ENCODE data around the gene KIF5C.

Gene KIF5C

GRCh38 chr2:148888003-148888501 is 13.0 kb downstream of the KIF5C start:
- peak; percentile 20 for DNase-seq (ENCODE audit: low spot score)

DNA sequence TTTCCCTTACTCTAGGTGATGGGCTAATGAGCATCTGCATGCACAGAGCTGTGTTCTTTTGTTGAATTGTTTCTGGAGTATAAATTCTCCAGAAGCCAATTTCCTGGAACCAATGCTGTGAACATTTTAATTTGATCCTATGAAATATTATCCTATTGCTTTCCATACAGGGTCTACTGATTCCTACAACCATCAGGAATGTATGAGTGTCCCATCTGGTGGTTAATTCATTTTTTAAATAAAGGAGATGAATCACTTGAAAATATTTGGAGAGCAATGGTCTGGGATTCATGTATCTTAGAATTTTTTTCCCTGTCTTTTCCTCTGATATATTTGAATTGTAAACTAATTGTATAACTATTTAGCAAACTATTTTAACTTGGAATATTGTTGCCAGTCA is 14.0 kb downstream of the KIF5C start:
- DNase-seq (ENCODE audit: low spot score): no peak

GRCh38 chr2:148893906-148894305 is 18.9 kb downstream of the KIF5C start:
- no peak for DNase-seq (ENCODE audit: low spot score)

DNA sequence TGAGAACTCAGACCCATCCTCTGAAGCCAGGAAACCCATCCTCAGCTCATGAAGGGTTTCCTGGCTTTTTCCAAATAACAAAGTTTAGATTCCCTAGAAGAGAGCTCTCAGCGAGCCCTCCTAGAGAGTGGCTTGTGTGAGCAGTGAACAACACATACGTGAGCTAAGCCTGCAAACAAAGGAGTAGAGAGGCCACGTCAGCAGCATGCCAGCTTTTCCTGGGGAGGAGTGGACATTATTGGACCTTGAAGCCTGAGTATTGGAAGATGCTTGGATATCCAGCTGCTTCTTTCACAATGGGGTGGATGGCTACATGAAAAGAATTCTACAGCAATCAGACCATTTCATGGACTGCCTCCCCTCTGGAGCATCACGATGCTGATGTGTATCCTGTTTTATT is 21.1 kb downstream of the KIF5C start:
- no peak for DNase-seq (ENCODE audit: low spot score)

DNA sequence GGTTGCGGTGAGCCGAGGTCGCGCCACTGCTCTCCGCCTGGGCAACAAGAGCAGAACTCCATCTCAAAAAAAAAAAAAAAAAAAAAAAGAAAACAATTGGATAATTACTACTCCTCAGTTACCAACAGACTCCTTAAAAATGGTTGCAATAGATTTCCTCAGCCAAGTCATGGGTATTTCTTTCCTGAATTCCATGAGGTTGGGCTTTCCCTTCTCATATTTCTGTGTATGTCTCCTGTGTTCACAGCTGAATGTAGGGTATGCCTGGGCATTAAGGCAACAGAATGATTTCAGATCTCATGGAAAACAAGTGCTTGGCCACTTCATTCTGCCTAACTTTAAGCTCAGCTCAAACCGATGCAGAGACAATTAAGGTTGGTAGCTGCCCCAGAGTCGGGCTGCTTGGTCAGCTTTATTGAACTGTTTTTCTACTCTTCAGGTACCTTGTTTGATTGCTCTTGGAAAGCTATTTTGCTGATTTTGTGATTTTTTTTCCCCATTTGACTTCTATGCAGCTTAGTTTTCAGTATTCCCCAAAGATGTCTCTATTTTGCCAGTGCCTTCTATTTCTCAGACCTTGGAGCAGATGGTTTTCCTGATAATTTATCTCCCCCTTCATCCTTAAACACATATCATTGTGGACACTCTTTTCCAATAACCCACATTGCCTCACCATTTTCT is 24.8 kb downstream of the KIF5C start:
- no peak for DNase-seq (ENCODE audit: low spot score)

DNA sequence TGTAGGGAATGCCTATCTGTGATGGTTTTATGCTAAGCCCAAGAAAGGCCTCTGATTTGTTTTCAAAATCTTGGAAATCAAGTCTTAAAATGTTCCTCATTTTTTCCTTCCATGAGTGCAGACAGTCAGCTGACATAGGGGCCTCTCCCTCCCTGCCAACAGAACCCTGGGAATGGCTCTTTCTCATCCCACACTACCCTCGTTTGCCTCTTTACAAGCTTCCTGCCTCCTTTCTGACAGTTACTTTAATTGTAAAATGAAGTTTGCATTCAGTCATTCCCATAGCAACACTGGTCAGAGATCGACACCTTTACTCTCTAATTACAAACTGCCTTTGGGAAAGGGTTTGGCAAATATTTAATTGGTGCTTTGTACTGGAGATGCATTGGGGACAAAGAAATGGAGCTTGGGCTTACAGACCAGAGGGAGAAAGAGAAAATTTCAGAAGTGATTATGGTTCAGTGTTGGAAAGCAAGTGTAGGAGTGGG is 25.4 kb downstream of the KIF5C start:
- DNase-seq (ENCODE audit: low spot score): no peak

DNA sequence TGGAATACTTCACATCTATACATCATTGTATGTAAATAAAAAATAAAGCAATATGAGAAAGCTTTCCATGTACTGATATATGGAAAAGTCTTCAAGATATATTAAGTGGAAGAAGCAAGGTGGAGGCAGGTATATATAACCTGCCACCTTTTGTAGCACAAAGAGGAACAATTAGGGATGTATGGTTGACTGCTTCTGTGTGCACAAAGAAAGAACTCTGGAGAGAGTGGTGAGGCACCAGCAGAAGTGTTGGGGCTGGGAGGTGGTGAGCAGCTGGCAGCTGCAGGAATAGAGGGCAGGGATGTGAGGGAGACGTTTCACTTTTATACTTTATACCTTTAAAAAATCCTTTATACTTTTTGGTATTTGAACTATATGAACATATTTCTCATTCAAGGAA is 26.1 kb downstream of the KIF5C start:
- no peak for DNase-seq (ENCODE audit: low spot score)

- DNase-seq (ENCODE audit: low spot score): no peak
Observed at GRCh38 chr2:148902798-148903197, 27.8 kb downstream of the KIF5C start.

DNA sequence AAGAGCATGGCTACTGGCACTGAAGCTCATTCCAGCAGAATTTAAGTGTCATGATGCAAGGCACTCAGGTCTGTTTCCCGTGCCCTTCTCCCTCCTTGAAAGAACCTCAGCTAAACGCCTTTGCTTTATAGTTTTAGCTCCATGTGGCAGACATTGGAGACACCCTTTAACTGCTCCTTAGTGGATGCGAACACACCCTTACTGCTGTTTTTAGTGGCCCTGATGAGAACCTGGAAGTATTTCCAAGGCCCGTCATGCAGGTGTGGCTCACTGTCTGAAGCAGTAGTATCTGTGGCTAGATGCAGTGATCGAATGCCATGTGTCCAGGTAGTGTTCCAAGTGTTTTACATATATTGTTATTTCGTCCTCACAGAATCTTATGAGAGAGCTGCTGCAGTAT is 28.3 kb downstream of the KIF5C start:
- DNase-seq (ENCODE audit: low spot score): no peak

GRCh38 chr2:148903979-148904378 is 29.0 kb downstream of the KIF5C start:
- DNase-seq (ENCODE audit: low spot score): no peak

DNA sequence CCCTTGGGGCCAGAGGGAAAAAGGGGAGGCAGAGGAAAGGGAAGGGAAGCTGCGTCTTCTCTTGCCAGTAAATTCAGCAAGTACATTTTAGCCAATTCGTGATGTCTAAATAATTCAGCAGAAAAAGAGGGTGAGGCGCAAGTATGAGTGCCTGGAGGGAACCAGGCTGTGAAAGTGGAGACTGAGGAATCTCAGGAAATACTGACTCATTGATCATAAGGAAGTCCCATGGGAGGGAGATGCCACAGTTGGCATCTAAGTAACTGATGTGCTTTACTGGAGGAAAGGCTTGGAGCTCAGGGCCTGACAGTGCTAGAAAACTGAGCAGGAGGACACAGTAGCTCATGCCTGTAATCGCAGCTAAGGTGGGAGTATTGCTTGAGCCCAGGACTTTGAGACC is 31.1 kb downstream of the KIF5C start:
- no peak for DNase-seq (ENCODE audit: low spot score)

- DNase-seq (ENCODE audit: low spot score): no peak
Observed at GRCh38 chr2:148907085-148907785, 32.2 kb downstream of the KIF5C start.

DNA sequence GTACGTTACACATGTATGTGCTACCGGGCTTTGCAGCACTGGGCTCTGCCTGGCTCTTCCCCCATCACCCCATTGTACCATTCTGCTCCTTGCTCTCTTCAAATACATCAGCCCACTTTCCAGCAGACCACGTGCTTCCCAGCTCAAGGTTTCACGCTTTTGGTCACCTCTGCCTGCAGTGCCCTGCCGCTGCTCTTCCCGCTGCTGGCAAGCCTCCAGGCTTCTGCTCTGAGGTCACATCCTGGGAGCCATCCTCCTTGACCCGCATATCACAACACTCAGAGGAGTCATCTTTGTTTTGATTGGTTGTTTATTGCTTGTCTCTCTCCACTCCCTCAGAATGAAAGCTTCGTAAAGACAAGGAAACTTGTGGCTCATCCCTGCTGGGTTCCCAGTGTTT is 34.1 kb downstream of the KIF5C start:
- DNase-seq (ENCODE audit: low spot score): no peak

- no peak for DNase-seq (ENCODE audit: low spot score)
Observed at GRCh38 chr2:148913061-148913460, 38.0 kb downstream of the KIF5C start.

- DNase-seq (ENCODE audit: low spot score): no peak
Observed at GRCh38 chr2:148913492-148913891, 38.5 kb downstream of the KIF5C start.

DNA sequence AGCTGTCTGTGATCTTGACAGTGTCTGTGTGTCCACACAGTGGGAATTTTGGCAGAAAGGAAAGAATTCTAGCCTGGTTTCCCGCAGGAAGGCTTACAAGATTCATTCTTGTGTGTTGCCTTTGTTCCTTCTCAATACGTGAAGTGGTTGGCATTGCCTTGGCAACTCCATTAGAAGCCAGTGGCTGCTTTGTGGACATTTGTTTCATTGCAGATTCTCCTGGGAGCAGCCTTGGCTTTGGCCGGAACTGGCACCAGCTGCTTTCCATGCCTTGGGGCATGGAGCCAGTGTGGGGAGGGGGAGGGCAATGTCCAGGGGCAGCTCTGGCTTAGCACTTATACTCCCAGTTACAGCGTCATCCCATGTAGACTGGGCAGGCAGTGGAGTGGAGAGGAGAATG is 39.4 kb downstream of the KIF5C start:
- no peak for DNase-seq (ENCODE audit: low spot score)

- no peak for DNase-seq (ENCODE audit: low spot score)
Observed at GRCh38 chr2:148917431-148917830, 42.4 kb downstream of the KIF5C start.

- DNase-seq (ENCODE audit: low spot score): no peak
Observed at GRCh38 chr2:148918554-148918953, 43.5 kb downstream of the KIF5C start.

DNA sequence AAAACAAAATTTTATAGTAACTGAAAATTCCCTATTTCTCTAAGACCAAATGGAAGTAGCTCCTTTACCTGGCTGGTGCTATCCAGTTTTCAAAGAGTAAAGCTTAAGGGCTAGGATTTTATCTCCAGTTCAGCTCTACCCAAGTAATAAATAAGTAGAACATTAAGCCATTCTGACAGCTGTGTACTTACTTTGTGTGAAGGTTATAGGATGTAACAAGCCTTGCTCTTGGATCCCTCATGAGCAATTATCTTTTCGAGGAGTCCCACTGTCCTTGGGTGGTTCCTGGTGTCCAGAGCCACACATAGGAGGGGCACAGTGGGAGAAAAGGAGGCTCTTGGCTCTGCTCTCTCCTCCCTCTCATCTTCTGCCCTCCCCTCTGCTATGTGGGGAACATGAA is 45.5 kb downstream of the KIF5C start:
- DNase-seq (ENCODE audit: low spot score): no peak

DNA sequence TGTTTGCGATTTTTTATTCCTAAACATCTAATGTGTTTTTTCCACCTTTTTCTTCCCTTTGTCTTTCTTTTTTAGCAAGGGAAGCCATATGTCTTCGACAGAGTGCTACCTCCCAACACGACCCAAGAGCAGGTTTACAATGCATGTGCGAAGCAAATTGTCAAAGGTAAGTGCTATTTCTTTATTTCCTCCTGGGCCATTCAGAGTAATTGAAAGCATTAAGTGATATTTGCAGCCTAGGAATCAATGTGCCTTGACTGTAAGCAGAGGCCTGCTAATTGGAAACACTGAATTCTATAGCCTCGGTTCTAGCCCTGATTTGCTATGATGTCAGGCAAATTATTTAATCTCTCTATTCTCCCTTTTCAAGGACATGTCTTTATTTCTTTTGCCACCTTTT is 47.0 kb downstream of the KIF5C start:
- DNase-seq (ENCODE audit: low spot score): no peak

GRCh38 chr2:148922776-148923475 is 47.9 kb downstream of the KIF5C start:
- DNase-seq (ENCODE audit: low spot score): no peak

DNA sequence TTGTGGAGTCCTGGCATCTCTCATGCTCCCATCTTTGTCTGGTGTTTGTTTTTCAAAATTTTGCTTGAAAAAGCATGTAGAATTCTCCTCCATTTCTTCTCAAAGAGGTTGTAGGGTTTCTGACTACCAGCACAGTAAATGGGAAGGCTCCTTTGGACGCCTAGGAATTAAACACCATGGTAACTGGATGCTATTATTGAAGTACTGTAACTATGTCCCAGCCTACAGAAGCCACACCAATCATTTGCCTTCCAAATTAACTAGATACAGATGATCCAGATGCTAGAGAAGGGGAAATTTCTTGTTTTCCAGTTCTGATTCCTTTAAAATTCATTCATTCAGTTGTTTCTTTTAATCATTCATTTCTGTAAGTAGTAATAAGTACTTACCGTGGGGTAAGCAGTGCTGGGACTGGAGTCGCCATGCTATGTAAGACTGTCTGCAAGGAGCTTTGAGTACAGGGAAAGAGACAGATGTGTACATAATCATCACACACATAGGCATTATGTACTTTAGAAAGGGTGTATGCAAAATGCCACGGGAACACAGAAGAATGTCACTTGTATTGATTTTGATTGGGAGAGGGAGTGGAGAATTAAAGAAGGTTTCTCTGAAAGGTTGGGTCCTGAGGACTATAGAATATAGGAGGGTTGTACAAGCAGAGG is 49.6 kb downstream of the KIF5C start:
- DNase-seq (ENCODE audit: low spot score): no peak

Measured in GM03348 (cell line).